GM21619 (cell line): ENCODE measurements around the gene TGFB3.
A peak's percentile ranks its signal among the peaks of the same experiment; 100 is the strongest.
"Not testable (repeated sequence)": the region's sequence is repeated elsewhere in the genome, so short reads cannot be mapped to it uniquely, and the experiment has no call there.

Source experiments
- ATAC-seq: cut with Tn5 transposase; IDR thresholded peaks from one replicate; pipeline ENCODE4 v1.9.1; 2021; ENCODE audit not compliant: unreplicated experiment

Gene TGFB3

DNA sequence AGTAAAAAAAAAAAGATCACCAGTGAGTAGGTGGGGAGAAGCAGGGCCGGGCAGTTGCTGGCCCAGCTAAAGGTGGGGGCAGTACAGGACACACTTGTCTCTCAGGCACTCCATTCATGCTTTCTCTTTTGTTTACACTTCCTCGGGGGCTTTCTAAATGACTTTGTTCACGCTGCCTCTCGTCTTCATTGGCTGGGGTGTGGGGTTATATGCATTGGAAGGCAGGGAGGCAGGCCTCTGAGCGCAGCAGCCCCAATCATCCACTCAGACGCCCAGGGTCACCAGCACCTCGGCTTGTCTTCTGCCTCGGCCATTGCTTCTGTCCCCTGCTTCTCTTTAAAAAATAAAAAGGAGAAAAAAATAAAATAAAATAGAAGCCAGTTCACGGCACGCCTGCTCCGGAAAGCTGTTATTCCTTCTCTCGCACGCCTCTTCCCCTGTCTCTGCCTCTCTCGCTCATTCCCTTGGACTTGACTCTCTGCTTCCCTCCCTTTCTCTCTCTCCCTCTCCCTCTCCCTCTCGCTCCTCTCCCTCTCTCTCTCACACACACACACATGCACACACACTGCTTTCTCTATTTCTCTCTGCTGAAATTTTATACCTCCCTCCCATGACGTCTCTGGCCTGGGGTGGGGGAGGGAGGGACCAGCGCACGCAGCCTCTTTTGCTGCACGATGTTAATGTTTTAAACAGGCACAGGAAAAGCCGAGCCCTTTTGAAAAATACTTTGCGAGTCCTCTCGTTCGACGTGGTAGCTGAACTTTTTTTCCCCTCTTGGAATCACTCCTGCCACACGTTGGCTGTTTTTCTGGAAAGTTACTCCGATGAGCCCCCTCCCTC, at the start of gene TGFB3:
Gene TGFB3 (minus strand): TSS at position 570 of the 840 bp plus-strand sequence. CDS start 1,102 bp downstream, outside the sequence.
- ATAC-seq: peak; percentile 44

DNA sequence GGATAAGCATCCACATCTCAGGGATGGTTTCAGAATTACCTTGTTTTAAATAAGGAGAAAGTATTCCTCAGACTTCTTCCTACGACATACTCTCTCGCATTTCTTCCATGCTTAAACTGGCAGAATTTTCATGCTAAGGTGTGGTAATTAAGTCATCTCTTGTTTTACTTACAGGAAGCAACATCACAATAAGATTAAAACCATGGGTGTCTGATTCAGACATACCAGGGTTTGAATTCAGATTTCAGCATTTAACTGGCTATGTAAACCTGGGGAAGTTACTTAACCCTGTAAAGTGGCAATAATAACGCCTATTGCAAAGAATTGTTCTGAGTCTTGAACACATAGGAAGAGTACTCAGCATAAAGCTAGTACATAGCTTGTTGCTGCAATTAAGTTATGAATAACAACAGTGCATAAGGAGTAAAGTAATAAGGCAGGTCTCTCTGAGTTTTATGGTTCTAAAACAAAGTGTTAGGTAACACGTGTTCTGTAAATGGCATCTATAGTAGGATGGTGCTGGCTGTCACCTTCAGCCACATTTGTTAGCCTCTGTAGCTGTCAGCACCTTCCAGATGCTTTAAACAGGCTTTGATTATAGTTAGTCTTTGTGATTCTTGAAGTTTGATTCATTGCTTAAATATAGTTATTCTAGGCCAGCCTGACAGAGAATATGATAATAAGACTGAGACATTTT, 42.6 kb upstream of the TGFB3 start:
- ATAC-seq: no peak

DNA sequence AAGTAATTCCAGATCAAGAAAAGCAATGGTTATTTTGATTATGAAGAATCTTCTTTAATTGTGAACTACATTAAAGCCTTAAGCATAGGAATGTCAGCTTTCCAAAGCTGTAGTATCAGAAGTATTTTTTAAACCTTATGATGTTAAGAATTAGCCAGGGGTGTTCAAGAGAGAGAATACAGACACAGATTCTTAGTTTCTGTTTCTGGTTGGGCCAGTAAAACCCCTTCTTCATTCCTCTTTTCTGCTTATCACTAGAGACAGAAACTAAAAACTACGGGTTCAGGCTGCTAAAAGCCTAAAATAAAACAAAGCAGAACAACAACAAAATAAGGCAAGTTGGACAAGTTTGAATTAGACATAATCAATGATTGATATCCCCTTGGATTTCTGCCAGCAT, 42.0 kb upstream of the TGFB3 start:
- no peak for ATAC-seq

DNA sequence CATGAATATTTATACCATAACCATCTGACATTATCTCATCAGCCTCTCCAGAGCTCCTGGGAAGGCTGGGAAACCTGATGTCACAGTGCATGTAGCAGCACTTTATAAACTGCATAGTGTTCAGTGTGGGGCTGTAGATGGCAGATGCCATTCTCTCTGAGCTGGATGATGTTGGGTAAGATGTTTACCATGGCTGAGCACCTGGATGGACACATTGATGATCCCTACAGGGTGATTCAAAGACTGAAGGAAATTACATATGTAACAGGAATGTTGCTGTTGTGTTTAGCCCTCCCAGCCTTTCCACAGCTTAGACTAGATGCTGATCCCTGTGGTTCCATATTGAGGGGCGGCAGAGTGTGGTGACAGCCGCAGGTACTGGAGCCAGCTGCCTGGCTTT, 41.2 kb upstream of the TGFB3 start:
- ATAC-seq: no peak

DNA sequence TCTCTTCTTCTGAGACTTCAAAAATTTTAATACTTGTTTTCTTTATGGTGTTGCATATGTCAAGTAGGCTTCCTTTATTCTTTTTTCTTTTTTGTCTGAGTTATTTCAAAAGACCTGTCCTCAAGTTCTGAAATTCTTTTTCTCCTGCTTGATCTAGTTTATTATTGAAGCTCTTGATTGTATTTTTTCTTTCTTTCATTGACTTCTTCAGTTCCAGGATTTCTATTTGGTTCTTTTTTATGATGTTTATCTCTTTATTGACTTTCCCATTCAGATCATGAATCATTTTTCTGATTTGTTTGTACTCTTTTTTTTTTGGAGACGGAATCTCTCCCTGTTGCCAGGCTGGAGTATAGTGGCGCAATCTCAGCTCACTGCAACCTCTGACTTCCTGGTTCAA, 37.9 kb upstream of the TGFB3 start:
- ATAC-seq: no peak

- ATAC-seq: no peak
Measured at GRCh38 chr14:76015668-76016067, 33.9 kb upstream of the TGFB3 start.

DNA sequence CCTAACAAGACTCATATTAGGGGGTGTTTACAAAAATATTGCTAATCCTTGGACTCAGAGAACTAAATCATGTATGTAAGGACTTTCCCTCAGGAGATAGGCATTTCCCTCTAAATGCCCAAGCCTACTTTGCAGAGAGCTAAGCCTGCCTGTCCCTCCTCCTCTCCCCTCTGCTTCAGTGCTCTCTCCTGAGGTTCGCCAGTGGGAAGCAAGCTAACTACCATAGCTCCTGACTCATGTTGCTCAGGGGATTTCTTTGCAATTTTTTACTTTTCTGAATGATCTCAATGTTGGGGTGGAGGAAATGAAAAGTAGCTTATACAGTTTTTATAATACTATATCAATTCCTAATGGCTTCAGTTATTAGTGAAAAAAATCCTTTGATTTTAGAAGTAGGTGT, 33.4 kb upstream of the TGFB3 start:
- no peak for ATAC-seq

DNA sequence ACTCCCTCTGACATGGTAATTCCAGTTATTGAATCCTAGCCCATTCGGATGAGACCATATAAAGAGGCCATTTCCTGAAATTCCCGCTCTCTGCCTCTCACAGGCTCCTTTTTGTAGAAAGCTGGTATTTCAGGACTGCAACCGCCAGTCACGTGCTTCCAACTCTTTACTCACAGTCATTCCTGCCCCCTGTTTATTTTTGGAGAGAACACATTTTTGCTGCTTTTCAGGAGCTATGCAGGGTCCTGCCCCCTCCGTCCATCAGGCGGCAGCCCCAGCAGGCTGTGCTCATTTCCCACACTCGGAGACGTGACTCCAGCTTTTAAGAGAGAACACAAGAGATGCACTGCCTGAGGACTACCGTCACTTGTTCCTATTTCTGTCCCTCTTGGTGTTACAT, 30.6 kb upstream of the TGFB3 start:
- no peak for ATAC-seq

DNA sequence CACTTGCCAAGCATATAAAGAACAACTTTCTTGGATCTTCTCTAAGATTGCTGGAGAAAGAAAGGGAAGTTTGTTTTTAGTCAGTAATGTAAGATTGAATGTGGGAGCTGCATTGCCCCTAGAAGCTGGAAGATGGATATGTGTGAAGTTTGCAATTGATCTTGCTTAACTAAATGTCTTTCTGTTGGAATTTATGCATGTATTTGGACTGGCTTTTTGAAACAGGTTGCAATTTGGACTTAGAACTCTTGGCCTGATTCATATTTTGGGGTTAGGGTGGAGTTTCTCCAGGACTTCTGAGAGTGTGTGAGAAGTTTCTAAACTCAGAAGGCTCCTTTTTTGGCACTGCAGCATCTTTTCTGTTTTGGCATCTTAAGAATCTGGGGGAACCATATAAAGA, 30.1 kb upstream of the TGFB3 start:
- no peak for ATAC-seq

DNA sequence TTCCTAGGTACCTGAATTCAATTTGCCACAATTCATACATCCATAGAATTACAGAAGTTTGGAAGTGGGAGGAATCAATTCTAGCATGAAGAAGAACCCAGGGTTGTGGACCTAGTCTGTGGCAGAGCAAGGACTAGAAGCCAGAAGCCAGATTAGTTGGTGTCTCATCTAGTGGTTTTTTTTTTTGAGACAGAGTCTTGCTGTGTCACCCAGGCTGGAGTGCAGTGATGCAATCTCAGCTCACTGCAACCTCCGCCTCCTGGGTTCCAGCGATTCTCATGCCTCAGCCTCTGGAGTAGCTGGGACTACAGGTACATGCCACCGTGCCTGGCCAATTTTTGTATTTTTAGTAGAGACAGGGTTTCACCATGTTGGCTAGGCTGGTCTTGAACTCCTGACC, 27.8 kb upstream of the TGFB3 start:
- ATAC-seq: not testable (repeated sequence)

- ATAC-seq: no peak
Measured at GRCh38 chr14:76007852-76008251, 26.1 kb upstream of the TGFB3 start.

DNA sequence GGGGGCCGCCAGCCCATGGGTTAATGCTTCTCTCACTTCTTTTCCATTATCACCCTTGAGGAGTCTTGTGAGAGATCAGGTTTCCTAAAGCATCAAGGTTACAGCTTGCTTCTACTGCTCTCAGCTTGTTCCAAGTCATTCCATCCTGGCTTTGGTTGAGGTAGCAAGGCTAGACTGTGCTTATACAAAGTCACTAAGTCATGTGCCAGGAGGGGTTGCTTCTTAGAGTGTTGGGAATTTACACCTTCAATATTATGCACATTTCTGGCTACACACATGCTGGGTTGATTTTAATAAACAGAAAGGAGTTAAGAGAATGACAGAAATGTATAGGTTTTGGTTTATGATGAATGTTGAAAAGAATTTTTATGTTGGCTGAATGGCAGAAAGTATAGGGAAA, 25.6 kb upstream of the TGFB3 start:
- ATAC-seq: no peak

DNA sequence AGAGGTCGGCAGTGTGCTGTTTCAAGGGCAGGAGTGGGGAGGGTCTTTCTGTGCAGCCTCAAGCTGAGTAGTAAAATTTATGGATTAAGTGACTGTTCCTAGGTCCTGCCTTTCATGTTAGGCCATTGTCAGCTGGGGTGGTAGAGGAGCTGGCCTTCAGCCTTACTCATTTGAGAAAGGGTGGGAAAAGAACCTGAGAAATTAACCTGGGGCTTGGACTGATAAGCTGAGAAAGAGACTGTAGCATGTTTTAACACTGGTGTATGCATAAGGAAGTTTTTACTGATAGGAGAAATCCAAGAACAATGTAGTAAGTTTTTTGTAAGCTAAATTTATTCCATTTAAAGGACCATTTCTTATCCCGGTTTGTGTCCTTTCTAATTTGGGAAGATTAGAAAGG, 24.5 kb upstream of the TGFB3 start:
- no peak for ATAC-seq

DNA sequence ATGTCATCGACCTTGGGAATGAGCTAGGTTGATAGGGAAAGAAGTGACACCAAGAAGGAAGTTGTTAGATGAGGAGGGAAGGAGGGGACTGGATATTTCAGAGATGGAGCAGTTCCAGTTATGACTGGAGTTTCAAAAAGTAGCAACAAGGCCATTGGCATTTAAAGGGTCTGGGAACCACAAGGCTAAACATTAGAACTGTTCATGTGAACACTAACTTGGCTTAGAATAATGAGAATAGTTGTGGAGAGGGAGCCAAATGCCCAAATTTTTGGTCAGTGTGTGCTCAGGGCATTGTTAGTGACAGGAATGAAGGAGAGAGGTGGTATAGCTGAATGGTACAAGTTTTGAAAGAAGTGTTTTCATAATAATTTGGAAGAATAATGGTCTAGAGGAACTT, 20.6 kb upstream of the TGFB3 start:
- no peak for ATAC-seq

DNA sequence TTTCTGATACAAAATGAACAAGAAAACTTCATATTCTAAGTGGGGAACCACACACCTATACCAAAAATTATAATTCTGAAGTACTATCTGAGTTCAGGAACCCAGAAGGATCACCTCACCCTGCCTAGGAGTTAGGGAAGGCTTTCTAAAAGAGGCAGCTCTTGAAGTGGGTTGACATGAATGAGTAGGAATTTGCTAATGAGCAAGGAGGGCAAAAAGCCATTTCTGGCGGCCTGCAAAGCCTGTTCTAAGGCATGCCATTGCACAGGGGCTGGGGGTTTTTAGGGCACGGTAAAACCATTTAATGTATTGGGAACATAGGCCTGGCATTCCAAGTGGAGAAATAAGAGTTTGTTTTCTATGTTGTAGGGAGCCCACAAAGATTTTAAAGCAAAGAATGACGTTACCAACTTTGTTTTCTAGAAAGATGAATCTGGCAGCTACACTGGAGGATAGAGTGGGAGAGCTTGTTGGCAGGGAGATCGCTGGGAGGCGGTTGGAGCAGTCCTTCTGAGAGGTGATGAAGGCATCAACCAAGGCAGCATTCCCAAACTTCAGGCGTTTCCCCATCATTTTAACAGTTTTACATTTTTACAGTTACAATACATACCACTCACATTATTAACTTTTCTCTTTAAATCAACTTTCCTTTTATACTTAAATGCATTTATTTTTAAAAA, 17.9 kb upstream of the TGFB3 start:
- ATAC-seq: no peak

- no peak for ATAC-seq
Measured at GRCh38 chr14:75996488-75996887, 14.7 kb upstream of the TGFB3 start.

DNA sequence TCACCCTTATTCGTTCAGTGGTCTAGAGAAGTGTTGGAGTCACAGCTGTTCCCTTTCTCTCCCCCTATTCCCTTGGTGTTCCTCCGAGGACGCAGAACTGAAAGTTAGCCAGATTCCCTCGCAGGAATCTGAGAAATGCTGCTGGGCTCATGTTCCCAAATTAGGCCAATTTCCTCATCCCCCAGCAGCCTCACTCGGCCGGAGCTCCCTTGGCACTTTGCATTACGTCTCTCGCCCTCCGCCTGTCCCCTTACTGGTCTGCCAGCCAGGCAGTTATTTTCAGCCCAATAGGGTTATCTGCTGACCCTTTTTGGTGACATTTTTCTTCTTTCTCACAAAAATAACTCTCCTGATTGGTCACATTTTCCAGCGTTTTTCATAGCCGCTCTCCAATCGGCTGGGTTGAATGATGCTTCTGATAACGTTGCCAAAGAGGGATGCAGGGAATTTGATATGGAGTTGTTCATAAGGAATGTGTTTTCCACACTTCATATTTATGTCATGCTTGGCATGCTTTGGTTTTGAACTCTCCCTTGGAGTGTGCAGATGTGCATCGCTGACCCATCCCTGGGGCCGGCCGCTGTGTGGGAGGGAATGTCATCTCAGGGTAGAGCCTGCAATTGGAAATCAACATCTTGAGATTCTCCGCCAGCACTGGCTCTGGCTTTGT, 13.7 kb upstream of the TGFB3 start:
- no peak for ATAC-seq

GRCh38 chr14:75993567-75994041, 11.8 kb upstream of the TGFB3 start:
- ATAC-seq: peak; percentile 77

GRCh38 chr14:75991753-75992152, 10.0 kb upstream of the TGFB3 start:
- no peak for ATAC-seq

DNA sequence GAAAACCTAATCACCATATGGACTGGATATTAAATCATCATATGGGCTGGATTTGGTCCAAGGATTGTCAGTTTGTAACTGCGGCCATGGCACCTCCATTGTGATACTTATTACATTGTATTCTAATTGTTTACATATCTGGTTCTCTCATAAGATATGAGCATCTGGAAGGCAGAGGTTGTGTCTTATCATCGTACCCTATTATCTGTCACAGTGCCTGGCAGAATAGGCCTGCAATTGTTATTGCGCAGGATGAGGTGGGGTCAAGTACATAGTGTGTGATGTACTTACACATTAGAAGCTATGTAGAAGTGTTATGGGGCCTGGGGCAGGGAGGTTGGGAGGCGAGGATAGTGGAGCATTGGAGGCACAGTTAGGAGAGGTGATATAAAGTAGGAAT, 8.5 kb upstream of the TGFB3 start:
- ATAC-seq: no peak

- no peak for ATAC-seq
Measured at GRCh38 chr14:75989134-75989533, 7.3 kb upstream of the TGFB3 start.
